ENCODE measurements around the gene DMXL1.
"Not testable (repeated sequence)": the region's sequence is repeated elsewhere in the genome, so short reads cannot be mapped to it uniquely, and the experiment has no call there.

Gene DMXL1

GRCh38 chr5:119070578-119070827, 384 bp upstream of the DMXL1 start:
- H3K4me1 ChIP-seq (ENCODE audit: low read length) = peaks cover 10% of the 10 kb centered on the region; the same call in 1 of the 2 replicates
- H3F3A ChIP-seq (ENCODE audit: insufficient read depth, low read length) = peaks cover 16% of the 10 kb centered on the region
- H3K4me3 ChIP-seq (ENCODE audit: low read length) = peak overlapping the region; percentile 78
- H3K9me2 ChIP-seq (replicated peaks; ENCODE audit: insufficient read depth, low read length) = no peaks in the 10 kb centered on the region
- H3K9me3 ChIP-seq (replicated peaks; ENCODE audit: insufficient read depth, low read length) = no peaks in the 10 kb centered on the region
- H3K79me2 ChIP-seq (ENCODE audit: low read length) = peaks cover 41% of the 10 kb centered on the region
- H3K9ac ChIP-seq (ENCODE audit: low read length) = peak overlapping the region; percentile 69
- DNase-seq = no peak
- no peaks in the 10 kb centered on the region for H3K27me3 ChIP-seq (replicated peaks; ENCODE audit: insufficient read depth, low read length)
- no peaks in the 10 kb centered on the region for H3K36me3 ChIP-seq (replicated peaks; ENCODE audit: insufficient read depth, low read length)
- peak overlapping the region; percentile 83 for H2AFZ ChIP-seq (ENCODE audit: low read length)
- H4K20me1 ChIP-seq (ENCODE audit: insufficient read depth, low read length) = no peaks in the 10 kb centered on the region
- TF ChIP-seq EZH2phosphoT487 (IDR thresholded peaks at IDR 0.05; ENCODE audit: low read length) = no peak
- no peak for TF ChIP-seq CTCF (IDR thresholded peaks at IDR 0.05; ENCODE audit: low read length)
- no peak for TF ChIP-seq EZH2 (optimal IDR thresholded peaks at IDR 0.05; ENCODE audit: low read depth, low read length)
- peak overlapping the region; percentile 79 for H3K27ac ChIP-seq (ENCODE audit: low read length)
- peak overlapping the region; percentile 70 for H3K4me2 ChIP-seq (ENCODE audit: low read depth, low read length)

- Histone ChIP-seq H3K9ac (ENCODE audit: low read length) (peak overlapping the region; percentile 69), H3K27ac (ENCODE audit: low read length) (peak overlapping the region; percentile 79; the same call in 1 of the 2 replicates), H3K9me3 (replicated peaks; ENCODE audit: insufficient read depth, low read length) (no peaks in the 10 kb centered on the region), H2AFZ (ENCODE audit: low read length) (peak overlapping the region; percentile 83), H3K79me2 (ENCODE audit: low read length) (peaks cover 51% of the 10 kb centered on the region), H3K36me3 (replicated peaks; ENCODE audit: insufficient read depth, low read length) (no peaks in the 10 kb centered on the region), H3K27me3 (replicated peaks; ENCODE audit: insufficient read depth, low read length) (no peaks in the 10 kb centered on the region), H3K9me2 (replicated peaks; ENCODE audit: insufficient read depth, low read length) (no peaks in the 10 kb centered on the region), H4K20me1 (ENCODE audit: insufficient read depth, low read length) (no peaks in the 10 kb centered on the region), H3K4me3 (ENCODE audit: low read length) (peak overlapping the region; percentile 78), H3F3A (ENCODE audit: insufficient read depth, low read length) (peaks cover 16% of the 10 kb centered on the region), H3K4me1 (ENCODE audit: low read length) (peaks cover 12% of the 10 kb centered on the region; the same call in 1 of the 2 replicates), H3K4me2 (ENCODE audit: low read depth, low read length) (peak overlapping the region; percentile 70)
- no peak for TF ChIP-seq EZH2phosphoT487 (IDR thresholded peaks at IDR 0.05; ENCODE audit: low read length)
- no peak for TF ChIP-seq CTCF (IDR thresholded peaks at IDR 0.05; ENCODE audit: low read length)
- TF ChIP-seq EZH2 (optimal IDR thresholded peaks at IDR 0.05; ENCODE audit: low read depth, low read length) = no peak
- peak; percentile 23 for DNase-seq
Observed at GRCh38 chr5:119071561-119071995, 691 bp downstream of the DMXL1 start.

- peaks cover 12% of the 10 kb centered on the region; the same call in 1 of the 2 replicates for H3K4me1 ChIP-seq (ENCODE audit: low read length)
- H3K4me3 ChIP-seq (ENCODE audit: low read length) = peak overlapping the region; percentile 78
- no peak for TF ChIP-seq EZH2phosphoT487 (IDR thresholded peaks at IDR 0.05; ENCODE audit: low read length)
- no peak for TF ChIP-seq CTCF (IDR thresholded peaks at IDR 0.05; ENCODE audit: low read length)
- no peak for TF ChIP-seq EZH2 (optimal IDR thresholded peaks at IDR 0.05; ENCODE audit: low read depth, low read length)
- H3K79me2 ChIP-seq (ENCODE audit: low read length) = peaks cover 60% of the 10 kb centered on the region
- H3K36me3 ChIP-seq (replicated peaks; ENCODE audit: insufficient read depth, low read length) = no peaks in the 10 kb centered on the region
- no peaks in the 10 kb centered on the region for H3K9me2 ChIP-seq (replicated peaks; ENCODE audit: insufficient read depth, low read length)
- no peaks in the 10 kb centered on the region for H3K9me3 ChIP-seq (replicated peaks; ENCODE audit: insufficient read depth, low read length)
- DNase-seq = no peak
- H2AFZ ChIP-seq (ENCODE audit: low read length) = no peak overlapping the region
- H3K27me3 ChIP-seq (replicated peaks; ENCODE audit: insufficient read depth, low read length) = no peaks in the 10 kb centered on the region
- no peaks in the 10 kb centered on the region for H4K20me1 ChIP-seq (ENCODE audit: insufficient read depth, low read length)
- H3K9ac ChIP-seq (ENCODE audit: low read length) = peak overlapping the region; percentile 69; the same call in 1 of the 2 replicates
- peaks cover 16% of the 10 kb centered on the region for H3F3A ChIP-seq (ENCODE audit: insufficient read depth, low read length)
- peak overlapping the region; percentile 70 for H3K4me2 ChIP-seq (ENCODE audit: low read depth, low read length)
- H3K27ac ChIP-seq (ENCODE audit: low read length) = no peak overlapping the region
Observed at GRCh38 chr5:119072496-119072895, 1.6 kb downstream of the DMXL1 start.

GRCh38 chr5:119073746-119074337, 3.0 kb downstream of the DMXL1 start:
- H3K9me2 ChIP-seq (replicated peaks; ENCODE audit: insufficient read depth, low read length); H3K9ac ChIP-seq (ENCODE audit: low read length); H3K36me3 ChIP-seq (replicated peaks; ENCODE audit: insufficient read depth, low read length); DNase-seq; H4K20me1 ChIP-seq (ENCODE audit: insufficient read depth, low read length); H3K9me3 ChIP-seq (replicated peaks; ENCODE audit: insufficient read depth, low read length); H3K27me3 ChIP-seq (replicated peaks; ENCODE audit: insufficient read depth, low read length); H2AFZ ChIP-seq (ENCODE audit: low read length): not testable (repeated sequence)
- peaks cover 16% of the 10 kb centered on the region for H3F3A ChIP-seq (ENCODE audit: insufficient read depth, low read length)
- peak overlapping the region; percentile 70 for H3K4me2 ChIP-seq (ENCODE audit: low read depth, low read length)
- H3K4me1 ChIP-seq (ENCODE audit: low read length) = peaks cover 19% of the 10 kb centered on the region
- H3K79me2 ChIP-seq (ENCODE audit: low read length) = peaks cover 74% of the 10 kb centered on the region
- H3K4me3 ChIP-seq (ENCODE audit: low read length) = 0 out of 2 replicates have a peak overlapping the region, but pooled peaks have one; percentile 28
- peak overlapping the region; percentile 19; the same call in 1 of the 2 replicates for H3K27ac ChIP-seq (ENCODE audit: low read length)
